A549 (cell line): Measurements from ENCODE around the gene RNF130.

Source experiments
- CTCF ChIP-seq: fragments of >200 bp; sonication (Bioruptor Twin); formaldehyde crosslinking; IDR thresholded peaks from 3 replicates; pipeline ENCODE4 v1.5.1; 2016
- E2F6 ChIP-seq: IDR thresholded peaks from 2 replicates; pipeline ENCODE4 v1.6.1; 2012; ENCODE audit warnings: low read depth, borderline replicate concordance
- ELK1 ChIP-seq: fragments of 150-350 bp; IDR thresholded peaks from 2 replicates; pipeline ENCODE4 v1.6.1; 2014; ENCODE audit warnings: low read depth, mild to moderate bottlenecking, low read length
- HMGXB4 ChIP-seq: fragments of 250-450 bp; sonication (Bioruptor Pico); IDR thresholded peaks from 2 replicates; pipeline ENCODE4 v1.5.0; 2021; ENCODE audit warnings: mild to moderate bottlenecking, moderate library complexity, borderline replicate concordance
- JUN ChIP-seq, 2 experiments: fragments of >200 bp; sonication (Bioruptor Twin); formaldehyde crosslinking; IDR thresholded peaks; 2 replicates in 1 of 2; 3 replicates in 1 of 2; pipeline ENCODE4 v1.6.1; 2016 to 2017
- POLR2A ChIP-seq: IDR thresholded peaks from 2 replicates; pipeline ENCODE4 v1.6.1; 2012; ENCODE audit warnings: mild to moderate bottlenecking, low read length
- POLR2AphosphoS2 ChIP-seq: conservative IDR thresholded peaks from 2 replicates; pipeline ENCODE4 v1.6.1; 2012; ENCODE audit warnings: low read length, improper control_type of control experiment, inconsistent platforms
- RAD21 ChIP-seq, 2 experiments: fragments of >200 bp in 1 of 2; sonication (Bioruptor Twin) in 1 of 2; formaldehyde crosslinking in 1 of 2; IDR thresholded peaks in 1 of 2; conservative IDR thresholded peaks in 1 of 2; 2 replicates in 1 of 2; 3 replicates in 1 of 2; pipeline ENCODE4 v1.6.1; 2012 to 2018; ENCODE audit warnings: inconsistent platforms in 1 of 2

- no peak for TF ChIP-seq CTCF
- TF ChIP-seq POLR2A: no peak
- no peak for TF ChIP-seq RAD21 (conservative IDR thresholded peaks at IDR 0.05 in 1 of 2, IDR thresholded peaks at IDR 0.05 in 1 of 2)
- no peak for TF ChIP-seq E2F6
- TF ChIP-seq POLR2AphosphoS2: no peak
- TF ChIP-seq JUN (IDR thresholded peaks at IDR 0.05): no peak
- TF ChIP-seq ELK1: no peak
- no peak for TF ChIP-seq HMGXB4 (CRISPR knock-in tag)
These were observed 97.2 kb downstream of the RNF130 start for GRCh38 chr5:179974246-179974945.
